Mononuclear cell (primary cell): ENCODE data around the gene ST6GALNAC6. TPM values are rescaled to one million over a fixed set of nuclear protein-coding genes. Genes with fewer than 3 reads are reported as not detected.
"Not testable (repeated sequence)": the region's sequence is repeated elsewhere in the genome, so short reads cannot be mapped to it uniquely, and the experiment has no call there.

ENCODE experiments used
- H3K27me3 ChIP-seq: 2 replicates; pipeline ENCODE4 v1.6.0; 2011; ENCODE audit warnings: low read length, control low read depth; ENCODE audit not compliant: insufficient read depth
- H3K4me1 ChIP-seq: 2 replicates; pipeline ENCODE4 v1.5.1; 2011; ENCODE audit warnings: mild to moderate bottlenecking, low read length, control low read depth; ENCODE audit not compliant: insufficient read depth
- H3K4me3 ChIP-seq: 2 replicates; pipeline ENCODE4 v1.5.1; 2011; ENCODE audit warnings: mild to moderate bottlenecking, low read length, moderate library complexity
- H3K9me3 ChIP-seq: 2 replicates; pipeline ENCODE4 v1.5.1; 2011; ENCODE audit warnings: low read depth, mild to moderate bottlenecking, control low read depth, low read length
- total RNA-seq: library from RNA; depleted of rRNA; stranded (reverse); fragments of >200 nt; gene quantifications from one replicate; pipeline ENCODE4 v1.2.3, GENCODE V29; 2012

ST6GALNAC6 gene
- total RNA-seq, 1 donor, result 35.8 TPM

DNA sequence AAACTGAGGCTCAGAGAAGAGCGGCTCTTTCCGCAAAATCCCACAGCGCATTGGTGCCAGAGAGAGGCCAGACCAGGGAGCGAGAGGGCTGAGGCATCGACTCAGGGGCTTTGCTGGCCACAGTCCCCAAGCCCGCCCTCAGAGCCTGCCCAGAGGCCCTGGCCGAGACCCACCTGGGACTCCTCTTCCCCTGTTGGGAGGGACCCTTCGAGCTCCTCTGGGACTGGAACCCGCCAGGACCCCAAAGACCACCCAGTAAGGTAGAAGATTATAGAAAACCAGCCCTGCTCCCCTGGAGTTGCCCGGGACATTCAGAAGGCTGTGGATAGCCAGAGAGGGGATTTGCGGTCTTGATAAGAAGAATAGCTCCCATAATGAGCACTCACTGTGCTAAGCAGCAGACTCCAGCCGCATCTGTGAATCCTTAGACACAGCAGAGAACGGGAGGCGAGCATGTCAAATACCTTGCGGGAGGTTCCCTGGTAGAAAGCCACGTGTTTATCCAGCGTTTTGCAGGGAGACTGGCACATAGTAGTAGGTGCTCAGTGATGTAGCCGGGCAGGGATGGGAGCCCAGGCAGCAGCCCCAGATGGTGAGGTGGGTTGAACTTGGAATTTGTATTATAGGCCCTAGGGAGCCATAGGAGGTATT is 21.3 kb downstream of the ST6GALNAC6 start:
- Histone ChIP-seq H3K4me3 (no peak overlapping the region), H3K4me1 (no peaks in the 10 kb centered on the region), H3K9me3 (no peaks in the 10 kb centered on the region), H3K27me3 (peaks cover 2% of the 10 kb centered on the region)

DNA sequence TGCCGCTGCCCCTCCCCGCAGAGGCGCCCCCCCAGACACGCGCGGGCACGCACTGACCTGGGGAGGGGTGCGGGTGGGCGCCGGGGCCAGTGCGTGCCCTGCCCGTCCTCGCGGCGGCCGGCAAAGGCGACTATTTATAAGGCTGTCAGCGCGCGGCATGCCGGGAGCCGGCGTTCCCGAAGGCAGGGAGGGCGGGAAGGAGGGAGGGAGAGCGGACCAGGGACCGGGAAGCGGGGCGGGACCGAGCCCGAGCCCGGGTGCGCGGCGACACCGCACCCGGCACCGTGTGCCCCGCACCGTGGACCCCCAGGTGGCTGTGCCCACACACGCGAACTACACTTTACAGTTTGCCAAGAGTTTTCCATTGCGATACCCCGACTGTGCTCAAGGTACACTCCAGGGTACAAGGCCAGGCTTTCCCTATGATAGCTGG is 21.8 kb downstream of the ST6GALNAC6 start, which contains the start of gene AK1:
AK1 (minus strand) TSS at position 110 of the 433 bp plus-strand sequence. CDS start 3,058 bp downstream, outside the sequence.
- Histone ChIP-seq H3K9me3 (no peaks in the 10 kb centered on the region), H3K27me3 (peaks cover 2% of the 10 kb centered on the region), H3K4me3 (no peak within 1 kb of the TSS), H3K4me1 (no peaks in the 10 kb centered on the region)

DNA sequence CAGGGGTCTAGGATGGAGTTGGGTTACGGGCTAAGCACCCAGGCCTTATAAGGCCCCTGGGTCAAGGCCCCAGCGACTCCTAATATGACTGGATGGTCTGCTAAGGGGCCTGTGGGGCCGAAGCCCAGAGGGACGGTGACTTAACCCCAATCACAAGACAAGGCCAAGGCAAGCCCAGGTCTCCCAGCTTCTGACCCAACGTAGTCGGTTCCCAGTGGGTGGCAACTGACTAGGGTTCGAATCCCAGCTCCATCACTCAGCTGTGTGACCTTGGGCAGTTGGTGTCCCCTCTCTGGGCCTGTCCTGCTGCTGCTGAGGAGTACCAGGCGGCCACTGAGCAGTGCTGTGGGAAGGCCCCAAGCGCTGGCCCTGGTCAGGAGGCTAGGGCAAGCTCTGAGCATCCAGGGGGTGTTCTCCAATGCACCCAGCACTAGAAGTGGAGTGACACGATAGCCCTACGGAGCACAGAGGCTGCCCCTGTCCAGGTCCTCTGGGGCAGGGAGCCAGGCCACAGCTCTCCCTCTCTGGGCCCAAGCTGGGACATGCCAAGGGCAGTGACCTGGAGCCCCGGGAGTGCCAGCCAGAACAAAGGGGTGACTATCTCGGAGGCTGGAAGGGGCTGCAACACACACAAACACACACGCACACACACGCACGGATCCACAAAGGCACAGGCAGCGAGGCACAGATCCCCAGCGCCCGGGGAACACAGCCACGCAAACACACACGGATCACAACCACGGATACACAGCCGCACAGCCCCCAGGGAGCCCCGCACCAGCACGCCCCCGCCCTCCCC is 22.4 kb downstream of the ST6GALNAC6 start:
- Histone ChIP-seq H3K4me1 (no peaks in the 10 kb centered on the region), H3K4me3 (no peak overlapping the region), H3K9me3 (no peaks in the 10 kb centered on the region), H3K27me3 (peaks cover 2% of the 10 kb centered on the region)

DNA sequence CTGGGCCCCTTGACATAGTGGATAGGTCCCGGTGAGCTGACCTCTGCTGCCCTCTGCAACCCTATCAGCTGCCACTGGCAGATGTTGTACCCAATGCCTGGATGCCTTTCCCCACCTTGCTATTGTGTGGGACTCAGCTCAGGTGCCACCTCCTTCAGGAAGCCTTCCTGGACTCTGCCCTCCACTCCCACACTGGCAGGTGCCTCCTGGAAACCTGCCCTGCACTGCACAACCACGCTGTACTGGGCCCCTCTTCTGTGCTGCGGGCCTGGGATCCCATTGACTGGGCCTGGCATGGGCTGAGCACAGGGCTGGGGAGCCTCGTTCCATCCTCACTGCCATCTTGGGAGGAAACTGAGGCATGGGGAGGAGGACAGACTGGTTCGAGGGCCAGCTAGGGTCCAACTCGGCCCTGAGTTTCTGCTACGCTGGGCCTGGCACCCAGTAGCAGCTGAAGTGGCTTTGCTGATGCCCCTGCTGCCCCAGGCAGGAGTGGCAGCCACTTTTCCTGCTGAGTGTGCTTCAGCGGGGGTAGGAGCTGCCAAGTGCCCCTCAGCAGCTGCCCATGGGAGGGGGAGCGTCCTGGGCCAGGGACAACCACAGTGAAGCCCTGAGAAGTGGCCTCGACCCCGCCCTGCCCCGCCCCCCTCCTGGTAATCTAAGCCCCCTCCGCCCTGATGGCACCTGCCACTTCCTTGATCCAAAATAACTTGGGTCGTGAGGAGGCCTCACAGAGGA is 23.2 kb downstream of the ST6GALNAC6 start:
- no peaks in the 10 kb centered on the region for H3K4me1 ChIP-seq
- H3K4me3 ChIP-seq, result no peak overlapping the region
- H3K9me3 ChIP-seq, result no peaks in the 10 kb centered on the region
- H3K27me3 ChIP-seq, result peaks cover 2% of the 10 kb centered on the region

GRCh38 chr9:127875306-127875966 is 24.0 kb downstream of the ST6GALNAC6 start:
- no peaks in the 10 kb centered on the region for H3K4me1 ChIP-seq
- H3K27me3 ChIP-seq, result peaks cover 2% of the 10 kb centered on the region
- no peaks in the 10 kb centered on the region for H3K9me3 ChIP-seq
- H3K4me3 ChIP-seq, result no peak overlapping the region

DNA sequence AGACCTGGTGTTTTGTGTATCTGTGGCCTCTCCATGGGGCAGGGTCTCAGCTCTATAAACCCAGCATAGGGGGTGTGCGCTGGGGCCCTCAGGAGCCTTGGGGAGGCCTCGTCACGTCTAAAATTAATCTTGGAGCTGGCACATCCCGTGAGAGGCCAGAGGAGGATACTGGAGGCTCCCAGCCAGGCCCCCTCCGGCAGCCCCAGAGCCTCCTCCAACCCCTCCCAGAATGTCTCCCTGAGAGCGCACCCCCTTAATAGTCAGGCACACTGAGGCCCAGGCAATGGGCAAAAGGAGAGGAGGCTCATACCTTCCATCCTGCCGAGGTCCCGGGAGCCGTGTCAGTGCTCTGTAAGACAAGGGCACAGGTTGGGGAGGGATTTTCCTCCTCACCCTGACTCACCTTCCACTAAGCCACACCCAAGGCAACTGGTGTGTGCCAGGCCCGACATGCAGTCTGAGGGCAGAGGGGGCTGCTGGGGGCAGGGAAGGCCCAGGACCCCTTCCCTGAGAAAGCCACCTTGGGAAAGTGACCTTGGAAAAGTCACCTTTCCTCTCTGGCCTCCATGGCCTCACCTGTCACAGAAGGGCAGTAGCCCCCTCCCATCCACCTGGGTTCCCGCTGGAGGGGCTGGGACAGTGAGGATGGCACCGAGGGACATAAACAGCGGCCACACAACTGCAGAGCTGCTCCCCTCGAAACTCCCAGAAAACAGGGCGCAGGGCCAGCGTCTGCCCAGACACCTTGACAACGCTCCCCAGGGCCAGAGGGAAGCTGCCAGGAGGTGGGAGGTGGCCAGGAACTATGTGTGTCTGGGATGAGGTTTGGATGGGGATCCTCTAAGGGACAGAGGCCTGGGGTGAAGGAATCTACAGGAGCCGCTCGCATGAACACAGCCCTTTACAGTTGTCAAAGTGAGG is 24.8 kb downstream of the ST6GALNAC6 start:
- no peak overlapping the region for H3K4me3 ChIP-seq
- no peaks in the 10 kb centered on the region for H3K4me1 ChIP-seq
- H3K27me3 ChIP-seq, result peaks cover 2% of the 10 kb centered on the region
- no peaks in the 10 kb centered on the region for H3K9me3 ChIP-seq

DNA sequence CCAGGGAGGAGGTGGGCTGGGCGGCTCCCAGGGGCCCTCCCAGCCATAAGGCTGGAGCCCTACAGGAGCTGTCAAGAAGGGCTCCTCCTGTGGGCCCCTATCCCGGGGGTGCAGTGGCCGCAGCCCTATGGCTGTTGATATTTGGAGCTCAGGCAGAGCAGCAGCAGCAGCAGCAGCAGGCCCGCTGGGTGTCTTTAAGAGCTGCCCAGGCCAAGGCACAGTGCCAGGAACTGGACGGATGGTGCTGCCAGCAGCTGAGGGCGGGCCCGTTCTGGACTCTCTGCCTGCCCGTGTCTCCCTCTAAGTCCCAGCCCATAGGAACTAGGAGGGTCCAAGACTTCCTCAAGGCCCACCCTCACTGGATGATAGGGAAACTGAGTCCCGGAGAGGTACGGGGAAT is 25.5 kb downstream of the ST6GALNAC6 start:
- peaks cover 2% of the 10 kb centered on the region for H3K27me3 ChIP-seq
- no peak overlapping the region for H3K4me3 ChIP-seq
- H3K4me1 ChIP-seq, result no peaks in the 10 kb centered on the region
- no peaks in the 10 kb centered on the region for H3K9me3 ChIP-seq

DNA sequence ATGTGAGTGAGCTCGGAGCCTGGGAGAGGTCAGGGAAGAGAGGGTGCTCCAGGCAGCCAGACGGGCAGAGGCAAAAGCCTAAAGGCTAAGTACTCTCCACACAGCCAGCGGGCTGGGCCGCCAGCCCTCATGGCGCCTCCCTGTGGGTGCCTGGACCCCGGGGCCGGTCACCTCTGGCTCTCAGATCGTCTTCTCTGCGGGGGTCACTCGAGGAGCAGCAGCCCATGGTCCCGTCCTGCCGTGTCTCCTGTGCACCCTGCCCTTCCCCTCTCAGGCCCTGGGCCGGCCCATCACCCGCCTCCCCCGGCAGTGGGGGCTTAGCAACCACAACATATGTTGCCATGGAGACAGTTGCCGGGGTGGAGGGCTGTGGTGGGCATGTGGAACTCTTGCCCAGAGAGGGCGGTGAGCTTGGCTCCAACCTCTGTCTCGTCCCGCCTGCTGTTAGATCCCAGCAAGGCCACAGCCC is 26.1 kb downstream of the ST6GALNAC6 start:
- H3K4me3 ChIP-seq, result no peak overlapping the region
- H3K4me1 ChIP-seq, result no peaks in the 10 kb centered on the region
- no peaks in the 10 kb centered on the region for H3K9me3 ChIP-seq
- H3K27me3 ChIP-seq, result peaks cover 2% of the 10 kb centered on the region

GRCh38 chr9:127872369-127873222 is 26.8 kb downstream of the ST6GALNAC6 start:
- Histone ChIP-seq H3K4me3 (no peak overlapping the region), H3K27me3 (no peaks in the 10 kb centered on the region), H3K9me3 (no peaks in the 10 kb centered on the region), H3K4me1 (no peaks in the 10 kb centered on the region)

- Histone ChIP-seq H3K9me3 (no peaks in the 10 kb centered on the region), H3K4me3 (no peak overlapping the region), H3K27me3 (no peaks in the 10 kb centered on the region), H3K4me1 (no peaks in the 10 kb centered on the region)
Observed at GRCh38 chr9:127871531-127871930, 27.9 kb downstream of the ST6GALNAC6 start.

DNA sequence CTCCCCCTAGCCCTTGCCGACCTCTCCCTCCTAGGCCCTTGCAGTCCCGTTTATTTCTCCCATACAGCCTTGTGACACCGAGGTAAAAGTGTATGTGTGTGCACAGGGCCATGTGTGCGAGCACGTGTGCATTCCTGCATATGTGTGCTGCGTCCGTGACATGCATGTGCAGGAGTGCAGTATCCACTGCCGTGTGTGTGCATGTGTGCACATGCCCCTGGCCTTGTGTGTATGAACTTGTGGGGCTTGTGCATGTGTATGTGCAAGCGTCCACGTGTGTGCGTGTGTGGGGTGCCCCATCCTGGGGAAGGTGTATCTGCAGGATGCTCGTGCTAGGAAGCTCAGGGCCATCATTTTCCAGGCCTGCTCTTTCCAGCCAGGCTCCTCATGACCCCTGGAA is 28.5 kb downstream of the ST6GALNAC6 start:
- H3K4me3 ChIP-seq, result no peak overlapping the region
- H3K9me3 ChIP-seq, result no peaks in the 10 kb centered on the region
- peaks cover under 1% of the 10 kb centered on the region for H3K4me1 ChIP-seq
- H3K27me3 ChIP-seq, result no peaks in the 10 kb centered on the region

DNA sequence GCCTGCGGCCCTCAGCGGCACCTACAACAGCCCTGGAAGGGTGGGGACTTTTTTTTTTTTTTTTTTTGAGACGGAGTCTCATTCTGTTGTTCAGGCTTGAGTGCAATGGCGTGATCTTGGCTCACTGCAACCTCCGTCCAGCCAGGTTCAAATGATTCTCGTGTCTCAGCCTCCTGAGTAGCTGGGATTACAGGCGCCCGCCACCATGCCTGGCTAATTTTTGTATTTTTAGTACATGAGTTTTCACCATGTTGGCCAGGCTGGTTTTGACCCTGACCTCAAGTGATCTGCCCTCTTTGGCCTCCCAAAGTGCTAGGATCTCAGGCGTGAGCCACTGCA is 29.3 kb downstream of the ST6GALNAC6 start:
- H3K4me3 ChIP-seq, H3K27me3 ChIP-seq, H3K4me1 ChIP-seq, H3K9me3 ChIP-seq: not testable (repeated sequence)
